HepG2 (cell line): ENCODE measurements around the gene CMTM4. TPM values are rescaled to one million over a fixed set of nuclear protein-coding genes. Genes with fewer than 3 reads are reported as not detected.
A peak's percentile ranks its signal among the peaks of the same experiment; 100 is the strongest.

Source experiments
- ARHGAP35 ChIP-seq: sonication (generic); formaldehyde crosslinking; IDR thresholded peaks from 2 replicates; pipeline ENCODE4 v1.9.0; 2022; ENCODE audit warnings: mild to moderate bottlenecking, inconsistent platforms, moderate library complexity, missing genetic modification reagents, borderline replicate concordance
- ATM ChIP-seq: fragments of 450-650 bp; IDR thresholded peaks from 2 replicates; pipeline ENCODE4 v1.7.1; 2017; ENCODE audit warnings: mild to moderate bottlenecking, borderline replicate concordance
- CBX2 ChIP-seq, 2 experiments: fragments of 200-600 bp in 1 of 2; sonication (generic); formaldehyde crosslinking in 1 of 2; IDR thresholded peaks; 2 replicates each; pipeline versions ENCODE4 v1.7.0 to v1.8.1; 2018 to 2022; ENCODE audit warnings: low read depth in 2 of 2, low read length in 1 of 2, mild to moderate bottlenecking in 1 of 2, missing genetic modification reagents in 1 of 2
- CEBPB ChIP-seq: IDR thresholded peaks from 2 replicates; pipeline ENCODE4 v1.6.1; 2011; ENCODE audit warnings: low read depth, low read length, improper control_type of control experiment, borderline replicate concordance
- GTF3A ChIP-seq: sonication (generic); formaldehyde crosslinking; conservative IDR thresholded peaks from 2 replicates; pipeline ENCODE4 v1.4.0; 2020; ENCODE audit warnings: mild to moderate bottlenecking, missing genetic modification reagents
- HOXA3 ChIP-seq: sonication (generic); formaldehyde crosslinking; IDR thresholded peaks from 2 replicates; pipeline ENCODE4 v1.5.0; 2020; ENCODE audit warnings: missing genetic modification reagents
- MEIS1 ChIP-seq: sonication (generic); formaldehyde crosslinking; IDR thresholded peaks from 2 replicates; pipeline ENCODE4 v1.9.0; 2021; ENCODE audit warnings: mild to moderate bottlenecking, missing genetic modification reagents, moderate library complexity, borderline replicate concordance
- MIER2 ChIP-seq: IDR thresholded peaks from 2 replicates; pipeline ENCODE4 v1.6.1; 2016; ENCODE audit warnings: missing biosample characterization, missing genetic modification reagents
- TBP ChIP-seq: sonication (generic); formaldehyde crosslinking; IDR thresholded peaks from 2 replicates; pipeline ENCODE4 v1.5.0; 2020; ENCODE audit warnings: missing genetic modification reagents
- TEAD3 ChIP-seq: optimal IDR thresholded peaks from 2 replicates; pipeline ENCODE3; 2016; ENCODE audit warnings: borderline replicate concordance
- YY1 ChIP-seq: IDR thresholded peaks from 2 replicates; pipeline ENCODE4 v1.6.1; 2011; ENCODE audit warnings: low read length, low read depth, moderate library complexity, mild to moderate bottlenecking; ENCODE audit not compliant: insufficient read depth, insufficient replicate concordance
- ZNF263 ChIP-seq: sonication (generic); formaldehyde crosslinking; IDR thresholded peaks from 2 replicates; pipeline ENCODE4 v1.4.0; 2020; ENCODE audit warnings: missing genetic modification reagents
- ZNF556 ChIP-seq: sonication (generic); formaldehyde crosslinking; IDR thresholded peaks from 2 replicates; pipeline ENCODE4 v1.4.0; 2020; ENCODE audit warnings: mild to moderate bottlenecking, missing genetic modification reagents, borderline replicate concordance
- ZNF562 ChIP-seq: sonication (generic); formaldehyde crosslinking; IDR thresholded peaks from 2 replicates; pipeline ENCODE4 v1.8.0; 2022; ENCODE audit warnings: missing genetic modification reagents, borderline replicate concordance
- ZNF615 ChIP-seq: sonication (generic); formaldehyde crosslinking; IDR thresholded peaks from 2 replicates; pipeline ENCODE4 v1.5.0; 2020; ENCODE audit warnings: mild to moderate bottlenecking, missing genetic modification reagents, borderline replicate concordance
- ZNF761 ChIP-seq: sonication (generic); formaldehyde crosslinking; conservative IDR thresholded peaks from 2 replicates; pipeline ENCODE4 v1.4.0; 2020; ENCODE audit warnings: mild to moderate bottlenecking, missing genetic modification reagents
- ZNF891 ChIP-seq: sonication (generic); formaldehyde crosslinking; IDR thresholded peaks from 2 replicates; pipeline ENCODE4 v1.5.0; 2020; ENCODE audit warnings: mild to moderate bottlenecking, missing genetic modification reagents
- polyA plus RNA-seq, 8 experiments: library from polyadenylated mRNA; depleted of rRNA in 3 of 8; stranded (reverse) in 7 of 8; unstranded in 1 of 8; fragments of >200 nt; fragmentation: Illumina TruSeq in 4 of 8; extraction: Trizol in 4 of 8; gene quantifications; 2 replicates each; pipeline versions ENCODE4 v1.2.1 to v1.2.3, GENCODE V29; 2011 to 2016; ENCODE audit warnings: low read depth in 4 of 8, missing spikeins in 1 of 8, mixed read lengths in 1 of 8; ENCODE audit not compliant: insufficient read depth in 1 of 8
- total RNA-seq, 5 experiments: library from RNA; depleted of rRNA; stranded (reverse); fragments of >200 nt; fragmentation: Illumina TruSeq; extraction: Trizol; gene quantifications; 2 replicates each; pipeline ENCODE4 v1.2.3, GENCODE V29; 2016; ENCODE audit warnings: low read depth in 1 of 5
- TF ChIP-seq, protein P1 (sequence below): IDR thresholded peaks from 2 replicates; pipeline ENCODE4 v1.6.1; 2016; ENCODE audit warnings: mild to moderate bottlenecking
- TF ChIP-seq, protein P2 (sequence below): sonication (generic); formaldehyde crosslinking; IDR thresholded peaks from 2 replicates; pipeline ENCODE4 v1.5.1; 2020; ENCODE audit warnings: missing genetic modification reagents, mild to moderate bottlenecking, borderline replicate concordance
- TF ChIP-seq, protein P3 (sequence below): sonication (generic); formaldehyde crosslinking; IDR thresholded peaks from 2 replicates; pipeline ENCODE4 v1.8.1; 2023; ENCODE audit warnings: mild to moderate bottlenecking, moderate library complexity, missing genetic modification reagents
- TF ChIP-seq, protein P4 (sequence below): sonication (generic); formaldehyde crosslinking; IDR thresholded peaks from 2 replicates; pipeline ENCODE4 v1.8.1; 2023; ENCODE audit warnings: mild to moderate bottlenecking, missing genetic modification reagents
- TF ChIP-seq, protein P5 (sequence below): IDR thresholded peaks from 2 replicates; pipeline ENCODE4 v1.6.1; 2016

CMTM4 gene
- total and polyA plus RNA-seq, 2 of the 13 experiments (the other 11 are each of a cell fraction or from before 2014, with no cell fraction given) = 32.0 to 36.3 TPM

DNA sequence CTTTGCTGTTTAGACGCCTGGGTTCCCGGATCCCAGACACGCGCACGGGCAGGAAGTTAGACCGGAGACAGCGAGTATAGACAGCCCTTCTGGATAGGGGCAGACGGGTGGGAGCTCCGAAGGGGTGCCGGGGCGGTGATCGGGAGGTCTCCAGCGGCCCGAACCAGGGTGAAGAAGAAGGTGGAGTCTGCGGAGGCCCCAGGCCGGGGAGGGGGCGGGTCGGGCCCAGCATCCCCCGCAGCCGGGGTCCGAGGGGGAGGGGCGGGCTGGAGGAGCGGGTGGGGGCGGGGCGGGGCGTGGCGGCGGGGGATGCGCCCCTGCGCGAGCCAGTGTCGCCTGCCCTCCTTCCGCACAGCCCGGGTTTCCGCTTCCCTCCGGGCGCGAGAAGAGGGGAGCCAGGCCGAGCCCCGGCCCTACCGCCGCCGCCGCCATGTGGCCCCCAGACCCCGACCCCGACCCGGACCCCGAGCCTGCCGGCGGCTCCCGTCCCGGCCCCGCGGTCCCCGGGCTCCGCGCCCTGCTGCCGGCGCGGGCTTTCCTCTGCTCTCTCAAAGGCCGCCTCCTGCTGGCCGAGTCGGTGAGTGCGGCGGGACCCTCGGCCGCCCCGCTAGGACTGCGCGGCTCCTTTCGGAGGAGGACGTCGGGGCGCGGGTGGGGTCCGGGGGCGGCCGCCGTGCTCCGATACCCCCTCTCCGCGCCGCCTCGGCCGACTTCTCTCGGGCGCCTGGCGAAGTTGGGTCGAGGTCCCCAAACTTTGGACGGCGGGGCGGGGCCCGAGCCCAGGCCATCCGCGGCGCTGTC lies 92.0 kb downstream of the CMTM4 start, which contains the start of gene CMTM3 (continued):
- TF ChIP-seq, protein P1, sequence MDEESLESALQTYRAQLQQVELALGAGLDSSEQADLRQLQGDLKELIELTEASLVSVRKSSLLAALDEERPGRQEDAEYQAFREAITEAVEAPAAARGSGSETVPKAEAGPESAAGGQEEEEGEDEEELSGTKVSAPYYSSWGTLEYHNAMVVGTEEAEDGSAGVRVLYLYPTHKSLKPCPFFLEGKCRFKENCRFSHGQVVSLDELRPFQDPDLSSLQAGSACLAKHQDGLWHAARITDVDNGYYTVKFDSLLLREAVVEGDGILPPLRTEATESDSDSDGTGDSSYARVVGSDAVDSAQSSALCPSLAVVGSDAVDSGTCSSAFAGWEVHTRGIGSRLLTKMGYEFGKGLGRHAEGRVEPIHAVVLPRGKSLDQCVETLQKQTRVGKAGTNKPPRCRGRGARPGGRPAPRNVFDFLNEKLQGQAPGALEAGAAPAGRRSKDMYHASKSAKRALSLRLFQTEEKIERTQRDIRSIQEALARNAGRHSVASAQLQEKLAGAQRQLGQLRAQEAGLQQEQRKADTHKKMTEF (CRISPR knock-in tag) = 0 out of 2 replicates have a peak, but pooled peaks have one; percentile 66
- no peak for TF ChIP-seq ZNF562
- TF ChIP-seq, protein P2, sequence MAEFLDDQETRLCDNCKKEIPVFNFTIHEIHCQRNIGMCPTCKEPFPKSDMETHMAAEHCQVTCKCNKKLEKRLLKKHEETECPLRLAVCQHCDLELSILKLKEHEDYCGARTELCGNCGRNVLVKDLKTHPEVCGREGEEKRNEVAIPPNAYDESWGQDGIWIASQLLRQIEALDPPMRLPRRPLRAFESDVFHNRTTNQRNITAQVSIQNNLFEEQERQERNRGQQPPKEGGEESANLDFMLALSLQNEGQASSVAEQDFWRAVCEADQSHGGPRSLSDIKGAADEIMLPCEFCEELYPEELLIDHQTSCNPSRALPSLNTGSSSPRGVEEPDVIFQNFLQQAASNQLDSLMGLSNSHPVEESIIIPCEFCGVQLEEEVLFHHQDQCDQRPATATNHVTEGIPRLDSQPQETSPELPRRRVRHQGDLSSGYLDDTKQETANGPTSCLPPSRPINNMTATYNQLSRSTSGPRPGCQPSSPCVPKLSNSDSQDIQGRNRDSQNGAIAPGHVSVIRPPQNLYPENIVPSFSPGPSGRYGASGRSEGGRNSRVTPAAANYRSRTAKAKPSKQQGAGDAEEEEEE (CRISPR knock-in tag) = no peak
- no peak for TF ChIP-seq ATM
- no peak for TF ChIP-seq TBP (CRISPR knock-in tag)
- TF ChIP-seq HOXA3 (CRISPR knock-in tag) = no peak; the same call in none of the 2 replicates
- TF ChIP-seq CEBPB = no peak
- TF ChIP-seq ZNF615 = no peak
- TF ChIP-seq MIER2 (CRISPR knock-in tag) = no peak
- no peak for TF ChIP-seq ARHGAP35 (CRISPR knock-in tag)
- peak; percentile 10; the same call in 1 of the 2 replicates for TF ChIP-seq MEIS1 (CRISPR knock-in tag)
- TF ChIP-seq ZNF761 = no peak
- TF ChIP-seq GTF3A (CRISPR knock-in tag) = no peak
- TF ChIP-seq ZNF263 (CRISPR knock-in tag) = no peak; the same call in 1 of the 2 replicates
- no peak for TF ChIP-seq CBX2 (IDR thresholded peaks at IDR 0.05; ENCODE audit: low read depth, low read length)
- TF ChIP-seq CBX2 (CRISPR knock-in tag; IDR thresholded peaks at IDR 0.05; ENCODE audit: low read depth) = no peak
- TF ChIP-seq, protein P3, sequence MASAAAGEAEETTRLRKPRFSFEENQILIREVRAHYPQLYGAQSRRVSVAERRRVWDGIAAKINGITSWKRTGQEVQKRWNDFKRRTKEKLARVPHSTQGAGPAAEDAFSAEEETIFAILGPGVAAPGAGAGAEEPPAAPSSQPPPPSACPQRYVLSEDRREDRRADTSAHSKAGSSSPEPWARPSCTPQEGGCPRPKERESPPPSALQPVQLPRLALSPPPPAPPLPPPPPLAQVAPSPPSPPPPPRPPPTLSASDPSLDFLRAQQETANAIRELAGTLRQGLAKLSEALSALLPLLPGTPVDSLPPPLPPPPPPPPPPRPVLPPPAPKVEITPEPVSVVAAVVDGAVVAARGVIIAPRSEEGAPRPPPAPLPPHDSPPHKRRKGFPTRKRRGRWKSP (CRISPR knock-in tag) = no peak
- no peak for TF ChIP-seq ZNF556 (CRISPR knock-in tag)
- TF ChIP-seq, protein P4, sequence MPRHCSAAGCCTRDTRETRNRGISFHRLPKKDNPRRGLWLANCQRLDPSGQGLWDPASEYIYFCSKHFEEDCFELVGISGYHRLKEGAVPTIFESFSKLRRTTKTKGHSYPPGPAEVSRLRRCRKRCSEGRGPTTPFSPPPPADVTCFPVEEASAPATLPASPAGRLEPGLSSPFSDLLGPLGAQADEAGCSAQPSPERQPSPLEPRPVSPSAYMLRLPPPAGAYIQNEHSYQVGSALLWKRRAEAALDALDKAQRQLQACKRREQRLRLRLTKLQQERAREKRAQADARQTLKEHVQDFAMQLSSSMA = no peak
- TF ChIP-seq TEAD3 (CRISPR knock-in tag) = no peak
- no peak for TF ChIP-seq YY1
- TF ChIP-seq, protein P5, sequence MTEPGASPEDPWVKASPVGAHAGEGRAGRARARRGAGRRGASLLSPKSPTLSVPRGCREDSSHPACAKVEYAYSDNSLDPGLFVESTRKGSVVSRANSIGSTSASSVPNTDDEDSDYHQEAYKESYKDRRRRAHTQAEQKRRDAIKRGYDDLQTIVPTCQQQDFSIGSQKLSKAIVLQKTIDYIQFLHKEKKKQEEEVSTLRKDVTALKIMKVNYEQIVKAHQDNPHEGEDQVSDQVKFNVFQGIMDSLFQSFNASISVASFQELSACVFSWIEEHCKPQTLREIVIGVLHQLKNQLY (CRISPR knock-in tag) = no peak
- TF ChIP-seq ZNF891 (CRISPR knock-in tag) = no peak
